Lower lobe of right lung (tissue), 2 donors: ENCODE results near the gene LRRN1. TPM values are rescaled to one million over a fixed set of nuclear protein-coding genes. Genes with fewer than 3 reads are reported as not detected.
A peak's percentile ranks its signal among the peaks of the same experiment; 100 is the strongest.
"Not testable (repeated sequence)": the region's sequence is repeated elsewhere in the genome, so short reads cannot be mapped to it uniquely, and the experiment has no call there.

ENCODE experiments used
- ATAC-seq, 2 donors: fragments of 200-7000 bp; cut with Tn5 transposase; one replicate each; pipeline ENCODE4 v1.9.1; 2020 to 2022; ENCODE audit warnings: mild to moderate bottlenecking in 2 of 2, moderate library complexity in 2 of 2
- DNase-seq: peaks from one replicate; pipeline ENCODE4 v3.0.0-alpha.2; 2020
- H3K27ac ChIP-seq: fragments of 200-600 bp; one replicate; pipeline ENCODE4 v1.8.0; 2022
- H3K27me3 ChIP-seq: fragments of 200-600 bp; one replicate; pipeline ENCODE4 v1.8.0; 2022; ENCODE audit warnings: low read depth
- H3K36me3 ChIP-seq: fragments of 200-600 bp; one replicate; pipeline ENCODE4 v1.8.0; 2022; ENCODE audit warnings: mild to moderate bottlenecking
- H3K4me1 ChIP-seq: fragments of 200-600 bp; one replicate; pipeline ENCODE4 v1.8.0; 2022
- H3K4me3 ChIP-seq: fragments of 200-600 bp; one replicate; pipeline ENCODE4 v1.8.0; 2022; ENCODE audit warnings: mild to moderate bottlenecking
- H3K9me3 ChIP-seq: fragments of 200-600 bp; one replicate; pipeline ENCODE4 v1.8.0; 2022
- intact Hi-C: fragments of 100-400 bp; cut with DNase I; formaldehyde crosslinking; loops from one replicate; pipeline ENCODE4 v1.11.0; 2022
- total RNA-seq: library from RNA; stranded (reverse); fragmentation: NEBNext Ultra II Directional; extraction: Animal tissue kit (Norgen Biotek cat#: 25700); gene quantifications from one replicate; pipeline ENCODE4 v1.2.1, GENCODE V29; 2021
- TF ChIP-seq, protein P1 (sequence below): fragments of 200-600 bp; IDR thresholded peaks from one replicate; pipeline ENCODE4 v1.8.0; 2022; ENCODE audit warnings: antibody characterized with exemption, mild to moderate bottlenecking
- donor health status: DM: no; HTN: yes; CAD: no; lungs with severe emphysema.

The LRRN1 gene
- total RNA-seq, 1 donor from 2014 or later = 2.0 TPM

DNA sequence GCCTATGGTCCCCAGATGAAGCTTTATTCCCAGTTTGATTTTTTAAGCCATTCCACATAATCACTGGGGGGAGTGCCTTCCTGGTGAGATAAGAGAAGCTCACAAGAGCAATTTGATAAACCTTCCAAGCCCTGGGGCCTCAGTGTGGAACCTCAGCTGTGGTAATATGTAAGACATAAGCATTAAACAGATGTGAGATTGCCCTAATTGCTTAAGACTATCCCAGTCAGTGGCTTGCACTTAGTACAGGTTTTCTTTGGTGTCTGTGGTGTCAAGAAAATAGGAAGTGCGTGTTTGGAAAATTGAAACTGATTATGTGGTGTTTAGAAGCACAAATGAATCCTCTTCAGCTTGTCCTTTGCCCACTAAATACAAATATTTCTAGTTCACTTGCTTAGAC, 54.3 kb downstream of the LRRN1 start:
- ATAC-seq = no peak
- Histone ChIP-seq H3K27me3 (no peaks in the 10 kb centered on the region), H3K9me3 (no peaks in the 10 kb centered on the region), H3K4me1 (no peaks in the 10 kb centered on the region), H3K36me3 (no peaks in the 10 kb centered on the region), H3K4me3 (no peak overlapping the region), H3K27ac (no peak overlapping the region)
- intact Hi-C loops = no loop called here
- TF ChIP-seq, protein P1, sequence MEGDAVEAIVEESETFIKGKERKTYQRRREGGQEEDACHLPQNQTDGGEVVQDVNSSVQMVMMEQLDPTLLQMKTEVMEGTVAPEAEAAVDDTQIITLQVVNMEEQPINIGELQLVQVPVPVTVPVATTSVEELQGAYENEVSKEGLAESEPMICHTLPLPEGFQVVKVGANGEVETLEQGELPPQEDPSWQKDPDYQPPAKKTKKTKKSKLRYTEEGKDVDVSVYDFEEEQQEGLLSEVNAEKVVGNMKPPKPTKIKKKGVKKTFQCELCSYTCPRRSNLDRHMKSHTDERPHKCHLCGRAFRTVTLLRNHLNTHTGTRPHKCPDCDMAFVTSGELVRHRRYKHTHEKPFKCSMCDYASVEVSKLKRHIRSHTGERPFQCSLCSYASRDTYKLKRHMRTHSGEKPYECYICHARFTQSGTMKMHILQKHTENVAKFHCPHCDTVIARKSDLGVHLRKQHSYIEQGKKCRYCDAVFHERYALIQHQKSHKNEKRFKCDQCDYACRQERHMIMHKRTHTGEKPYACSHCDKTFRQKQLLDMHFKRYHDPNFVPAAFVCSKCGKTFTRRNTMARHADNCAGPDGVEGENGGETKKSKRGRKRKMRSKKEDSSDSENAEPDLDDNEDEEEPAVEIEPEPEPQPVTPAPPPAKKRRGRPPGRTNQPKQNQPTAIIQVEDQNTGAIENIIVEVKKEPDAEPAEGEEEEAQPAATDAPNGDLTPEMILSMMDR = no peak
- no peak for DNase-seq

DNA sequence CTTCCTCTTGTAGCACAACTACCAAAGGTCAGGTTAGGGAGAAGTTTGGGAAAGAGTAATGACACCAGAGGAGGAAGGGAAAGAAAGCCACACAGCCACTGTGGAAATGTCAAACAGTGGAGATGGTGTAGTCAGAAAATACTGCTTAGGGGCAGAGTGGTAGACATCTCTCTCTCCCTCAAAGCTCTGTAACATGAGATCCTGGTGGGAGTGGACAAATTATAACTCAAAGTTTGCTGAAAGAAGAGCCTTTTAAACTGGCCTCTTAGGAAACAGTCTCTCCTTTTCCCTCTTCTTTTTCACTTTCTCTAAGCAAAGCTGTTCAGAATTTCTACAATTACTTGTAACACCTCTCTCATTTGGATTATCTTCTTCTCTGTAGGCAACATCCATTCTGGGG, 55.8 kb downstream of the LRRN1 start:
- no peaks in the 10 kb centered on the region for H3K4me1 ChIP-seq
- no peak overlapping the region for H3K4me3 ChIP-seq
- no peak for DNase-seq
- H3K27me3 ChIP-seq = no peaks in the 10 kb centered on the region
- H3K36me3 ChIP-seq = no peaks in the 10 kb centered on the region
- H3K9me3 ChIP-seq = no peaks in the 10 kb centered on the region
- TF ChIP-seq, protein P1 = no peak
- intact Hi-C loops = no loop called here
- no peak overlapping the region for H3K27ac ChIP-seq
- ATAC-seq = no peak

DNA sequence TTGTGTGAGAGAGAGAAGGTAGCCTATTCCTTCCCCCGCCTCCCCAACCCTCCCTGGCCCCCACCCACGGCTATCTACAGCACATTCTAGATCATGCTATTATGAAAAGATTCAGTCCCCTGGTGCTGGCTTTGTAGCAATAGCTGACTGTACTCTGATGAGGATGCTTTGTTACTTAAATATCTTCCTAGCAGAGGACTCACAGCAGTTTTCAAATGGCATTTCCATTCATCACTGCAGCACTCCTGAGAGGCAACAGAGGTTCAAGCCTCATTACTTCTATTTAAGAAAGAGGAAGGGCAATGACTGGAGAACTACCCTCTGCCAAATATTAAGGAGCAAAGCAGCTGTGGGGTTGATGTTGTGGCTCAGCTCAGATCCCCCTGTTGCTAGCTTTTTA, 61.0 kb downstream of the LRRN1 start:
- Histone ChIP-seq H3K4me3 (no peak overlapping the region), H3K27me3 (no peaks in the 10 kb centered on the region), H3K27ac (no peak overlapping the region), H3K36me3 (no peaks in the 10 kb centered on the region), H3K9me3 (no peaks in the 10 kb centered on the region), H3K4me1 (no peaks in the 10 kb centered on the region)
- no peak for DNase-seq
- TF ChIP-seq, protein P1 = no peak
- intact Hi-C loops = no loop called here
- ATAC-seq = no peak

DNA sequence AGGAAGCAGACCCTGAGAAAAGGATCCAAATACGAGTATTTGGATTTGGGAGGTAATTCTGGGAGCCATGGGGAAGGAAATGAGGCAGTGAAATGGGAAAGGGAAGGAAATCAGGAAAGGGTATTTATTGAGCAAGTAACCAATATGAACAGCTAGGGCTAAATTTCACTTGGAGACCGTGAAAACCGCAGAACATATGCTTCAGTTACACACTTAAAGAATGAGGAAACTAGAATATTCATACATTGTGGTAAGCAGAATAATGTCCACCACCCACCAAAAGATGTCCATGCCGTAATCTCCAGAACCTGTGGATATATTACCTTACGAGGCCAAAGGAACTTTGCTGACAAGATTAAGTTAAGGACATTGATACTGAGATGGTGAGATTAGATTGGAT, 63.3 kb downstream of the LRRN1 start:
- DNase-seq (no peak), ATAC-seq (no peak)
- TF ChIP-seq, protein P1 = no peak
- intact Hi-C loops = no loop called here
- Histone ChIP-seq H3K9me3 (no peaks in the 10 kb centered on the region), H3K36me3 (no peaks in the 10 kb centered on the region), H3K27ac (no peak overlapping the region), H3K4me3 (no peak overlapping the region), H3K4me1 (no peaks in the 10 kb centered on the region), H3K27me3 (no peaks in the 10 kb centered on the region)

DNA sequence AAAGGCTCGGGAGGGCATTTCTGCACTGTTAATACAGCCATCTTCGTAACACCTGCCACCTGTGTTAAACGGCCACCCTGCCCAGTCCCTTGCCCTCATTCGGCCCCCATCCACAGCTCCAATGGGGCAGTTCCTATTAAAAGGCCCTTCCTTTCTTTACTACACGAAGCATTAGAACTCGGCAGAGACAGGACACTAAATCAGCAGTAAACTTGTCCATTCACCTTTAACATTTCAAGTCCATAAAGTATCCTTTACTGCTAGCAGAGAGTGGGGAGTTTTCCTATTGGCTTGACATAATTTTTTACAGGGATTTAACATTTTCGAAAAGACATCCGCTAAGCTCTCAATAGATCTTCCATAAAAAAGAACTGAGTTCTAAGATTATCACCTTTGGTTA, 76.3 kb downstream of the LRRN1 start:
- intact Hi-C loops = no loop called here
- no peak for DNase-seq
- H3K4me1 ChIP-seq = no peaks in the 10 kb centered on the region
- no peak overlapping the region for H3K4me3 ChIP-seq
- no peak for ATAC-seq
- no peaks in the 10 kb centered on the region for H3K36me3 ChIP-seq
- H3K27me3 ChIP-seq = no peaks in the 10 kb centered on the region
- H3K9me3 ChIP-seq = no peaks in the 10 kb centered on the region
- TF ChIP-seq, protein P1 = no peak
- no peak overlapping the region for H3K27ac ChIP-seq

DNA sequence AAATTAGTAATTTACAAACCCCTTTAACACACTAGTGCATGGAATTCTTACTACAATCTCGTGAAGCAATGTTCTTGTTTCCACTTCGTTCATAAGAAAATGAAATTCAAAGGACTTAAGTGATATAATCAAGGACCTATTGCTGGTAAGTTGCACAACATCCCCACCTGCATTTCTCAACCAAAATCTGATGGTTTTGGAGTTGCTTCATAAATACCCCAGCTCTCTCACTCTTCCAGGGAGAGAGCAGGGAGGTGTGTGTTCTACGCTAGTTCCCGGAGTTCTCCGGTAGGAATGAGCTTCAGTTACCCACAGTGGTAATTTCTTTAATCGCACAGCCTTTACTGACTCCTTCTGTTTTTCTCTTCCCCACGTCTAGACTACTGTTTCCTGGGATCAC, 81.8 kb downstream of the LRRN1 start:
- Histone ChIP-seq H3K27ac (no peak overlapping the region), H3K36me3 (no peaks in the 10 kb centered on the region), H3K4me3 (no peak overlapping the region), H3K9me3 (no peaks in the 10 kb centered on the region), H3K4me1 (no peaks in the 10 kb centered on the region), H3K27me3 (no peaks in the 10 kb centered on the region)
- intact Hi-C loops = no loop called here
- DNase-seq (no peak), ATAC-seq (peak in 1 of 2 donors; percentile 49)
- TF ChIP-seq, protein P1 = no peak

DNA sequence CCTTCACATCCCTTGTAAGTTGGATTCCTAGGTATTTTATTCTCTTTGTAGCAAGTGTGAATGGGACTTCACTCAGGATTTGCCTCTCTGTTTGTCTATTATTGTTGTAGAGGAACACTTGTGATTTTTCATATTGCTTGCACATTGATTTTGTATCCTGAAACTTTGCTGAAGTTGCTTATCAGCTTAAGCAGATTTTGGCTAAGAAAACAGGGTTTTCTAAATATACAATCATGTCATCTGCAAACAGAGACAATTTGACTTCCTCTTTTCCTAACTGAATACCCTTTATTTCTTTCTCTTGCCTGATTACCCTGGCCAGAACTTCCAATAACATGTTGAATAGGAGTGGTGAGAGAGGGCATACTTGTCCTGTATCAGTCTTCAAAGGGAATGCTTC, 88.1 kb downstream of the LRRN1 start:
- H3K27ac ChIP-seq, intact Hi-C loops, H3K4me1 ChIP-seq, H3K4me3 ChIP-seq, ATAC-seq, H3K27me3 ChIP-seq, DNase-seq, H3K36me3 ChIP-seq: not testable (repeated sequence)
- peaks cover 16% of the 10 kb centered on the region for H3K9me3 ChIP-seq
